ENCODE measurements around the gene DIO2.

DIO2 gene

GRCh38 chr14:80150301-80150700 lies 61.0 kb downstream of the DIO2 start:
- no peak for DNase-seq (ENCODE audit: low read depth)
- TF ChIP-seq CTCF (IDR thresholded peaks at IDR 0.05; ENCODE audit: low read length, missing control alignments): no peak
- no peak overlapping the region for H3K4me3 ChIP-seq (replicated peaks; ENCODE audit: low read depth, low read length)

Data from fibroblast of pulmonary artery (primary cell).